OCI-LY3 (cell line): ENCODE measurements around the gene ZNF444.

Source experiments
- EZH2phosphoT487 ChIP-seq: fragments of 200-600 bp; shearing (Covaris generic); IDR thresholded peaks from 2 replicates; pipeline ENCODE4 v1.6.1; 2018; ENCODE audit warnings: antibody characterized with exemption, mixed run types, low read depth
- TF ChIP-seq, protein P1 (sequence below): fragments of 200-600, 300-600 bp; sonication (generic); IDR thresholded peaks from 2 replicates; pipeline ENCODE4 v1.5.1; 2014; ENCODE audit warnings: antibody characterized with exemption, low read length, low read depth

GRCh38 chr19:56155124-56155687, 14.1 kb downstream of the ZNF444 start:
- TF ChIP-seq, protein P1, sequence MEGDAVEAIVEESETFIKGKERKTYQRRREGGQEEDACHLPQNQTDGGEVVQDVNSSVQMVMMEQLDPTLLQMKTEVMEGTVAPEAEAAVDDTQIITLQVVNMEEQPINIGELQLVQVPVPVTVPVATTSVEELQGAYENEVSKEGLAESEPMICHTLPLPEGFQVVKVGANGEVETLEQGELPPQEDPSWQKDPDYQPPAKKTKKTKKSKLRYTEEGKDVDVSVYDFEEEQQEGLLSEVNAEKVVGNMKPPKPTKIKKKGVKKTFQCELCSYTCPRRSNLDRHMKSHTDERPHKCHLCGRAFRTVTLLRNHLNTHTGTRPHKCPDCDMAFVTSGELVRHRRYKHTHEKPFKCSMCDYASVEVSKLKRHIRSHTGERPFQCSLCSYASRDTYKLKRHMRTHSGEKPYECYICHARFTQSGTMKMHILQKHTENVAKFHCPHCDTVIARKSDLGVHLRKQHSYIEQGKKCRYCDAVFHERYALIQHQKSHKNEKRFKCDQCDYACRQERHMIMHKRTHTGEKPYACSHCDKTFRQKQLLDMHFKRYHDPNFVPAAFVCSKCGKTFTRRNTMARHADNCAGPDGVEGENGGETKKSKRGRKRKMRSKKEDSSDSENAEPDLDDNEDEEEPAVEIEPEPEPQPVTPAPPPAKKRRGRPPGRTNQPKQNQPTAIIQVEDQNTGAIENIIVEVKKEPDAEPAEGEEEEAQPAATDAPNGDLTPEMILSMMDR, result peak; percentile 48
- no peak for TF ChIP-seq EZH2phosphoT487
